ENCODE data around the gene BOLA2B.

DNA sequence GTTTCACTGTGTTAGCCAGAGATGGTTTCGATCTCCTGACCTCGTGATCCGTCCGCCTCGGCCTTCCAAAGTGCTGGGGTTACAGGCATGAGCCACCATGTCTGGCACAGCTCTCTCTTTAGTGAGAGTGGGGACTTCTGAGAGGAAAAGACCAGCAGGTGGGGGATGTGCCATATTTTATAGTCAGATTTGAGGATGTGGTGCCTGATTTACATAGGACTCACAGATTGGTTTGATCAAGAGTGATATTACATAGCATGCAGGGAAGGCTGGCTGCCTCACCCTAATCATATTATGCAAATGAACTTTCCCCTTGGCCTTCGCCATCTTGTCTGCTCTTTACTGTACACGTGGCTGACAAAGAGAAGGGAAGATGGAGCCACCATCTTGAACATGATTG lies 42.4 kb downstream of the BOLA2B start:
- TF ChIP-seq POLR2AphosphoS5 (IDR thresholded peaks at IDR 0.05; ENCODE audit: low read depth, low read length) (no peak), CHD2 (IDR thresholded peaks at IDR 0.05; ENCODE audit: low read length, partially characterized antibody) (no peak), MEF2A (IDR thresholded peaks at IDR 0.05; ENCODE audit: borderline replicate concordance, low read depth) (no peak), YY1 (IDR thresholded peaks at IDR 0.05; ENCODE audit: low read depth) (no peak)
- TF ChIP-seq, protein P1, sequence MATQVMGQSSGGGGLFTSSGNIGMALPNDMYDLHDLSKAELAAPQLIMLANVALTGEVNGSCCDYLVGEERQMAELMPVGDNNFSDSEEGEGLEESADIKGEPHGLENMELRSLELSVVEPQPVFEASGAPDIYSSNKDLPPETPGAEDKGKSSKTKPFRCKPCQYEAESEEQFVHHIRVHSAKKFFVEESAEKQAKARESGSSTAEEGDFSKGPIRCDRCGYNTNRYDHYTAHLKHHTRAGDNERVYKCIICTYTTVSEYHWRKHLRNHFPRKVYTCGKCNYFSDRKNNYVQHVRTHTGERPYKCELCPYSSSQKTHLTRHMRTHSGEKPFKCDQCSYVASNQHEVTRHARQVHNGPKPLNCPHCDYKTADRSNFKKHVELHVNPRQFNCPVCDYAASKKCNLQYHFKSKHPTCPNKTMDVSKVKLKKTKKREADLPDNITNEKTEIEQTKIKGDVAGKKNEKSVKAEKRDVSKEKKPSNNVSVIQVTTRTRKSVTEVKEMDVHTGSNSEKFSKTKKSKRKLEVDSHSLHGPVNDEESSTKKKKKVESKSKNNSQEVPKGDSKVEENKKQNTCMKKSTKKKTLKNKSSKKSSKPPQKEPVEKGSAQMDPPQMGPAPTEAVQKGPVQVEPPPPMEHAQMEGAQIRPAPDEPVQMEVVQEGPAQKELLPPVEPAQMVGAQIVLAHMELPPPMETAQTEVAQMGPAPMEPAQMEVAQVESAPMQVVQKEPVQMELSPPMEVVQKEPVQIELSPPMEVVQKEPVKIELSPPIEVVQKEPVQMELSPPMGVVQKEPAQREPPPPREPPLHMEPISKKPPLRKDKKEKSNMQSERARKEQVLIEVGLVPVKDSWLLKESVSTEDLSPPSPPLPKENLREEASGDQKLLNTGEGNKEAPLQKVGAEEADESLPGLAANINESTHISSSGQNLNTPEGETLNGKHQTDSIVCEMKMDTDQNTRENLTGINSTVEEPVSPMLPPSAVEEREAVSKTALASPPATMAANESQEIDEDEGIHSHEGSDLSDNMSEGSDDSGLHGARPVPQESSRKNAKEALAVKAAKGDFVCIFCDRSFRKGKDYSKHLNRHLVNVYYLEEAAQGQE (IDR thresholded peaks at IDR 0.05; ENCODE audit: low read depth, low read length): no peak
- TF ChIP-seq, protein P2, sequence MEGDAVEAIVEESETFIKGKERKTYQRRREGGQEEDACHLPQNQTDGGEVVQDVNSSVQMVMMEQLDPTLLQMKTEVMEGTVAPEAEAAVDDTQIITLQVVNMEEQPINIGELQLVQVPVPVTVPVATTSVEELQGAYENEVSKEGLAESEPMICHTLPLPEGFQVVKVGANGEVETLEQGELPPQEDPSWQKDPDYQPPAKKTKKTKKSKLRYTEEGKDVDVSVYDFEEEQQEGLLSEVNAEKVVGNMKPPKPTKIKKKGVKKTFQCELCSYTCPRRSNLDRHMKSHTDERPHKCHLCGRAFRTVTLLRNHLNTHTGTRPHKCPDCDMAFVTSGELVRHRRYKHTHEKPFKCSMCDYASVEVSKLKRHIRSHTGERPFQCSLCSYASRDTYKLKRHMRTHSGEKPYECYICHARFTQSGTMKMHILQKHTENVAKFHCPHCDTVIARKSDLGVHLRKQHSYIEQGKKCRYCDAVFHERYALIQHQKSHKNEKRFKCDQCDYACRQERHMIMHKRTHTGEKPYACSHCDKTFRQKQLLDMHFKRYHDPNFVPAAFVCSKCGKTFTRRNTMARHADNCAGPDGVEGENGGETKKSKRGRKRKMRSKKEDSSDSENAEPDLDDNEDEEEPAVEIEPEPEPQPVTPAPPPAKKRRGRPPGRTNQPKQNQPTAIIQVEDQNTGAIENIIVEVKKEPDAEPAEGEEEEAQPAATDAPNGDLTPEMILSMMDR (IDR thresholded peaks at IDR 0.05): no peak

Data from SK-N-SH (cell line).